ENCODE results near the gene FMO5. TPM values are rescaled to one million over a fixed set of nuclear protein-coding genes. Genes with fewer than 3 reads are reported as not detected.

Gene FMO5
- total RNA-seq, result 100 to 1,000 TPM in 3 of 6 experiments, 10 to 100 TPM in 3; 55.0 to 482 (median 99.6) TPM
- long read RNA-seq, transcript FMO5-201 (9 exons, 2,632 nt), result major isoform, 10 of 20 reads
- long read RNA-seq, partial matches to known transcripts, result 6 of 20 reads
- long read RNA-seq, other reads (novel, unspliced or antisense), result 4 of 20 reads

GRCh38 chr1:147225193-147225730, at the start of gene FMO5:
TSS of gene FMO5 (minus strand) at chr1:147225339. CDS start at chr1:147225029, 310 bp downstream.
- H3K4me1 ChIP-seq, result peaks cover 0 to 32% (median 2%) of the 10 kb centered on the region in 4 donors
- intact Hi-C loops (cut with DNase I), result no loop called here
- ATAC-seq (peak; percentile 87 to 96 (median 92)), DNase-seq (peak; percentile 76 to 88 (median 86))
- 0% methylated on average over 15 of the region's 17 CpGs for WGBS (ENCODE audit: insufficient coverage, low coverage, low lambda C conversion rate, missing lambda C conversion rate)
- H3K36me3 ChIP-seq, result peaks cover 0 to 32% (median 12%) of the 10 kb centered on the region in 4 donors
- no peaks in the 10 kb centered on the region for H3K27me3 ChIP-seq
- peak within 1 kb of the TSS; percentile 78 to 91 (median 89) for H3K27ac ChIP-seq
- no peaks in the 10 kb centered on the region for H3K9me3 ChIP-seq
- TF ChIP-seq CTCF (IDR thresholded peaks at IDR 0.05) (peak in 2 of 4 donors; percentile 25 to 33), POLR2A (IDR thresholded peaks at IDR 0.05) (peak; percentile 47)
- peak within 1 kb of the TSS; percentile 53 to 74 (median 62) for H3K4me3 ChIP-seq

GRCh38 chr1:147273409-147274336, 48.5 kb upstream of the FMO5 start:
- peaks cover 0 to 6% (median 3%) of the 10 kb centered on the region in 4 donors for H3K4me1 ChIP-seq
- TF ChIP-seq POLR2A (IDR thresholded peaks at IDR 0.05) (no peak), CTCF (IDR thresholded peaks at IDR 0.05) (peak; percentile 52 to 70 (median 65))
- intact Hi-C loops (cut with DNase I), result no loop called here
- peak; percentile 72 to 89 (median 77) for ATAC-seq
- no peak overlapping the region for H3K4me3 ChIP-seq
- H3K27ac ChIP-seq, result peak overlapping the region in 2 of 3 donors; percentile 5 to 16
- H3K36me3 ChIP-seq, result peaks cover 0 to 24% (median 16%) of the 10 kb centered on the region in 4 donors
- no peaks in the 10 kb centered on the region for H3K27me3 ChIP-seq
- DNase-seq, result no peak
- H3K9me3 ChIP-seq, result no peaks in the 10 kb centered on the region
- WGBS (ENCODE audit: insufficient coverage, low coverage, low lambda C conversion rate, missing lambda C conversion rate), result 45% methylated on average over 6 of the region's 6 CpGs

- Histone ChIP-seq H3K36me3 (peaks cover 0 to 34% (median 19%) of the 10 kb centered on the region in 4 donors), H3K9me3 (no peaks in the 10 kb centered on the region), H3K27ac (no peak overlapping the region), H3K4me1 (peaks cover 0 to 6% (median 3%) of the 10 kb centered on the region in 4 donors), H3K27me3 (no peaks in the 10 kb centered on the region), H3K4me3 (no peak overlapping the region)
- TF ChIP-seq POLR2A (IDR thresholded peaks at IDR 0.05), result no peak
- TF ChIP-seq CTCF (IDR thresholded peaks at IDR 0.05), result no peak
- WGBS (ENCODE audit: insufficient coverage, low coverage, low lambda C conversion rate, missing lambda C conversion rate), result 51% methylated on average over 3 of the region's 3 CpGs
- ATAC-seq (no peak), DNase-seq (no peak)
- intact Hi-C loops (cut with DNase I), result no loop called here
These were observed 46.9 kb upstream of the FMO5 start for GRCh38 chr1:147272042-147272441.

- WGBS (ENCODE audit: insufficient coverage, low coverage, low lambda C conversion rate, missing lambda C conversion rate), result 17% methylated on average over 2 of the region's 2 CpGs
- Histone ChIP-seq H3K36me3 (peaks cover 0 to 29% (median 13%) of the 10 kb centered on the region in 4 donors), H3K27ac (no peak overlapping the region), H3K9me3 (no peaks in the 10 kb centered on the region), H3K4me3 (no peak overlapping the region), H3K4me1 (peaks cover 0 to 6% (median 3%) of the 10 kb centered on the region in 4 donors), H3K27me3 (no peaks in the 10 kb centered on the region)
- ATAC-seq (no peak), DNase-seq (no peak)
- no peak for TF ChIP-seq POLR2A (IDR thresholded peaks at IDR 0.05)
- TF ChIP-seq CTCF (IDR thresholded peaks at IDR 0.05), result no peak
- intact Hi-C loops (cut with DNase I), result no loop called here
These were observed 45.6 kb upstream of the FMO5 start for GRCh38 chr1:147270721-147271120.

Data from right lobe of liver (tissue), 6 donors.